ENCODE data around the gene DBN1. TPM values are rescaled to one million over a fixed set of nuclear protein-coding genes. Genes with fewer than 3 reads are reported as not detected.

Gene DBN1
- total RNA-seq, 2 donors from 2014 or later = 9.3 to 18.8 TPM

DNA sequence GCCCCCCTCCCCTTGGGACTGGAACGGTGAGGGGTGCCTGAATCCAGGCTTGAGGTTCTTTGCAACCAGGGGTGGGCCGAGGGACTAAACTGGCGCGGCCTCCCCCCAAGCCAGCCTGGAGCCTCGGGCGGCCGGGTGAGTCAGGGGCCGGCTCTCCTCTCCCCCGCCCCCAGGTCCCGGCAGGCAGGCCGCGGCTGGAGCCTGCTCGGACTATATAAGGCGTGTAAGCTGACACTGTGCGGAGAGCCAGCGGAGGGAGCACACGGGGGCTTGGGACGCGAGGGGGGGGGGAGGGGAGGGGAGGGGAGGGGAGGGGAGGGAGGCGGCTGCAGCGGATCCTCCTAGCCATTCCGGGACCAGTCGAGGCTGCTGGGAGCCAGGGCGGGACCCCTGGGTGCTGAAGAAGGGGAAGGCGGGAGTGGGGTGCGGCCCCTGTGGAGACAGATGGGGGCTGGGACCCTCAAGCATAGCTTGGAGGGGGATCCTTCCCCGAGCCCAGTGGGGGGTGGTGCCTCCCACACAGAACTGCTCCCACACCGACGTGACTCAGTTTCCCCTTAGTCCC lies 23.4 kb upstream of the DBN1 start:
- no peaks in the 10 kb centered on the region for H3K9me3 ChIP-seq
- peak overlapping the region; percentile 79 for H3K27ac ChIP-seq
- H3K27me3 ChIP-seq = no peaks in the 10 kb centered on the region
- intact Hi-C loops (cut with DNase I) = loop anchor here (5.0 kb wide), 1 partner anchor 90 kb away; the partner anchor contains the start of gene F12
- no peaks in the 10 kb centered on the region for H3K36me3 ChIP-seq
- TF ChIP-seq, protein P1, sequence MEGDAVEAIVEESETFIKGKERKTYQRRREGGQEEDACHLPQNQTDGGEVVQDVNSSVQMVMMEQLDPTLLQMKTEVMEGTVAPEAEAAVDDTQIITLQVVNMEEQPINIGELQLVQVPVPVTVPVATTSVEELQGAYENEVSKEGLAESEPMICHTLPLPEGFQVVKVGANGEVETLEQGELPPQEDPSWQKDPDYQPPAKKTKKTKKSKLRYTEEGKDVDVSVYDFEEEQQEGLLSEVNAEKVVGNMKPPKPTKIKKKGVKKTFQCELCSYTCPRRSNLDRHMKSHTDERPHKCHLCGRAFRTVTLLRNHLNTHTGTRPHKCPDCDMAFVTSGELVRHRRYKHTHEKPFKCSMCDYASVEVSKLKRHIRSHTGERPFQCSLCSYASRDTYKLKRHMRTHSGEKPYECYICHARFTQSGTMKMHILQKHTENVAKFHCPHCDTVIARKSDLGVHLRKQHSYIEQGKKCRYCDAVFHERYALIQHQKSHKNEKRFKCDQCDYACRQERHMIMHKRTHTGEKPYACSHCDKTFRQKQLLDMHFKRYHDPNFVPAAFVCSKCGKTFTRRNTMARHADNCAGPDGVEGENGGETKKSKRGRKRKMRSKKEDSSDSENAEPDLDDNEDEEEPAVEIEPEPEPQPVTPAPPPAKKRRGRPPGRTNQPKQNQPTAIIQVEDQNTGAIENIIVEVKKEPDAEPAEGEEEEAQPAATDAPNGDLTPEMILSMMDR (IDR thresholded peaks at IDR 0.05) = no peak
- no peak for DNase-seq
- peak overlapping the region; percentile 68 to 80 for H3K9ac ChIP-seq (ENCODE audit: low read depth in 2 of 2, low read length in 2 of 2)
- H3K4me1 ChIP-seq = peaks cover 10% of the 10 kb centered on the region
- peak overlapping the region; percentile 51 for H3K4me3 ChIP-seq

DNA sequence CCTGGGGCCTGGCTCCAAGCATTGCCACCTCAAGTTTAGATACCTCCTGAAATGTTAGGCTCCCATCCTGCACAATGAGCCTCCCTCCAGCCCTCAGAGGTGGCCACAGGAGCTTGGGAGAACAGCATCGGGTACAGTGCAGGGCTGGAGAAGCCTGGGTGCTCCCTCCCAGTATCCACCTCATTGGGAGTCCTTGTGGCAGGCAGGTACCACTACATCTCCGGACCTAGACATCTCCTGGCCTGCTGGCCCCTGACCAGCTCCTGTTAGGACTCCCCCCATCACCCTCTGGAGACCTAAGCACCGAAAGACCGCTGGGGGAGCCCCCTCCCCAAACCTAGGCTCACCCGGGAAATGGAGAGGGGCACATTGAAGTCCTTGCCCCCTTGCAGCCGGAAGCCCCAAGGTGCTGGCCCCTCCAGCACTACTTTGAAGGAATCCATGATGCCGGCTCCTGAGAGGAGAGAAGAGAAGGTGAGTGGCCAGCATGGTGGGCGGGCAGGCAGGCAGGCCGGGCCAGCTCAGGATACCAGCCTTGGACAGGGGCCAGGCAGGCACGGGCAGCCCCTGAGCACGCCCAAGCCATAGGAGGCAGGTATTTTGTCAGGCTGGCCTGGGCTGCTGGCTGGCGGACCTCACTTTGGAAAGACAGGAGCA lies 22.8 kb upstream of the DBN1 start:
- intact Hi-C loops (cut with DNase I) = loop anchor here (5.0 kb wide), 1 partner anchor 89 kb away; the partner anchor contains the start of gene F12
- Histone ChIP-seq H3K4me1 (peaks cover 10% of the 10 kb centered on the region), H3K9ac (ENCODE audit: low read depth in 2 of 2, low read length in 2 of 2) (peak overlapping the region; percentile 68 to 80), H3K9me3 (no peaks in the 10 kb centered on the region), H3K36me3 (no peaks in the 10 kb centered on the region), H3K4me3 (peak overlapping the region; percentile 51), H3K27me3 (no peaks in the 10 kb centered on the region), H3K27ac (peak overlapping the region; percentile 79)
- no peak for DNase-seq
- TF ChIP-seq, protein P1 (IDR thresholded peaks at IDR 0.05) = peak; percentile 19

DNA sequence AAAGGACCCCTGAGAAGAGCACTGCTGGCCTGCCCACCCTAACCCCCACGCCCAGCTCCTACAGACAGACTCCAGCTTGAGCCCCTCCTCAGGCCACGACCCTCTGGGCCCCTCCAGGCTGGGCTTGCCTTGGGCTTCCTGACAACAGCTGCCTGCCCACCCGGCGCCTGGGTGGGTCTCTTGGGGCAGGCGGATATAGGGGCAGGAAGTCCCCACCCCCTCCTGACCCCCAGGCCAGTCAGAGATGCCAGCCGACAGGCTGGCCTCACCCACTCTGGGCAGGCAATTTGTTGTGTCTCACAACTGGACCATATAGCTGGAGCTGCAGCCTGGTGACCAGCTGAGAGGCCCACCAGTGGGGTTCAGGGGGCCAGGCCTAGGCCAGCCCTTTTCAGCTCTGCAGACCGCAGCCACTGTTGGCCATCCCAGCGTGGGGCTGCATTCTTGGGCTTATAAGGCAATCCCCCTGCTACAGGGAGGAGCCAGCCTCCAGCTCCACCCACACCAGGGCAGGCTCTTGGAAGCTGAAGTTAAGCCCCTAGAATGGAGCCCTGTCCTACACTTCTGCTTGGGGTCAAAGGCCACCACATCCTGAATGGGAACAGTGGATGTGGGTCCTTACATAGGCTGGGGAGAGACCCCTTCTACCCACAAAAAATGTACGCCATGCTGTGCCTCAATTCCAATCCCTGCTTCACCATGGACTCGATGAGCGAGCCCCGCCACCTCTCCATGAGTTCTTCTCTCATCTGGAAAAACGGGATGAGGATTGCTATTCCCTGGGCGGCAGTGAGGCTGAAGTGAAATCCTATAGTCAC lies 22.0 kb upstream of the DBN1 start:
- Histone ChIP-seq H3K27ac (peak overlapping the region; percentile 79), H3K27me3 (no peaks in the 10 kb centered on the region), H3K9me3 (no peaks in the 10 kb centered on the region), H3K36me3 (no peaks in the 10 kb centered on the region), H3K4me1 (peaks cover 10% of the 10 kb centered on the region), H3K4me3 (peak overlapping the region; percentile 51), H3K9ac (ENCODE audit: low read depth in 2 of 2, low read length in 2 of 2) (peak overlapping the region; percentile 68 to 80)
- TF ChIP-seq, protein P1 (IDR thresholded peaks at IDR 0.05) = no peak
- intact Hi-C loops (cut with DNase I) = loop anchor here (5.0 kb wide), 1 partner anchor 88 kb away; the partner anchor contains the start of gene F12
- DNase-seq = peak; percentile 54

DNA sequence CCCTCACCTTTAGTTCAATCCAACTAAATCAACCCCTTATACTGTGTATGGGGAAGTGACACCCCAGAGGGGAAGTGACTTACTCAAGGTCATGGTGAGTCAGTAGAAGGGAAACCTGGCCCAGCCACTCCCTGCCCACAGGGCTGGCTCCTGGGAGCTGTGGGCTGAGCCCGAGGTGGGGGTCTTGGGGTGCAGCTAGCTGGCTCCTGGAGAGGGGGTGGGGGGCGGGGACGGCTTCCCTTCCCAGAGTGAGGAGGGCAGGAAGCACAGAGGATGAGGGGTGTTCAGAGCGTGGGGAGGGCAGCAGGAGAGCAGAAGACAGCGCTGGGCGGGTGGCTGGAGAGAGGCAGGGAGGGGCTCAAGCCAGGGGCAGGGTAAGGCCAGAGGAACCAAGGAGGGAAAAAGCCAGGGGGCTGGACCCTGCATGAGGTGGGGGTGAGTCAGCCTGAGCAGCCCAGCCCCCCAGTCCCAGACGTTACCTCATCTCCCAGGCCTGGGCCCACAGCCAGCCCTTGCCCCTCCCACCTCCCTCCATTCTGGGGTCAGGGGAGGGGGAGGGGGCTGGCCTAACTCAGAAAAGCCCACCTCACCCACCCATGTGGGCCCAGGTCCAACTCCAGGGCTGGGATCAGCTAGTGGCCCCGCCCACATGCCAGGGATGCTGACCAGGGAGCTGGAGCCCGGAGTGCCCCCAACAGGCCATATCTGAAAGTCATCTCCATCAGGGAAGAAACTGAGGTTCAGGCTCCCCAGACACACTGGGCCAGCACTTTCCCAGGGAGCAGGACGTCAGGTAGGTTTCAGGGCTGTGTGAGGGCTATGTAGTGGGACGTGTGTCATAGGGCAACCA lies 21.1 kb upstream of the DBN1 start:
- Histone ChIP-seq H3K4me3 (peak overlapping the region; percentile 9), H3K27me3 (no peaks in the 10 kb centered on the region), H3K27ac (peak overlapping the region; percentile 79), H3K36me3 (no peaks in the 10 kb centered on the region), H3K9me3 (no peaks in the 10 kb centered on the region), H3K4me1 (peaks cover 10% of the 10 kb centered on the region), H3K9ac (ENCODE audit: low read depth in 2 of 2, low read length in 2 of 2) (peak overlapping the region in 1 of 2 donors; percentile 72)
- peak; percentile 61 for DNase-seq
- TF ChIP-seq, protein P1 (IDR thresholded peaks at IDR 0.05) = peak; percentile 12
- intact Hi-C loops (cut with DNase I) = loop anchor here (5.0 kb wide), 1 partner anchor 87 kb away; the partner anchor contains the start of gene F12
